HL-60/S4 (cell line): ENCODE results near the gene MEX3A.
"Not testable (repeated sequence)": the region's sequence is repeated elsewhere in the genome, so short reads cannot be mapped to it uniquely, and the experiment has no call there.

Experiments
- in situ Hi-C: fragments of 300-500 bp; cut with MboI; formaldehyde crosslinking; loops from 2 replicates; pipeline ENCODE4 v1.14.3; 2022; ENCODE audit warnings: low sequenced_read_pairs

The MEX3A gene

GRCh38 chr1:156063997-156064285 lies 18.3 kb downstream of the MEX3A start:
- in situ Hi-C loops: no loop called here

DNA sequence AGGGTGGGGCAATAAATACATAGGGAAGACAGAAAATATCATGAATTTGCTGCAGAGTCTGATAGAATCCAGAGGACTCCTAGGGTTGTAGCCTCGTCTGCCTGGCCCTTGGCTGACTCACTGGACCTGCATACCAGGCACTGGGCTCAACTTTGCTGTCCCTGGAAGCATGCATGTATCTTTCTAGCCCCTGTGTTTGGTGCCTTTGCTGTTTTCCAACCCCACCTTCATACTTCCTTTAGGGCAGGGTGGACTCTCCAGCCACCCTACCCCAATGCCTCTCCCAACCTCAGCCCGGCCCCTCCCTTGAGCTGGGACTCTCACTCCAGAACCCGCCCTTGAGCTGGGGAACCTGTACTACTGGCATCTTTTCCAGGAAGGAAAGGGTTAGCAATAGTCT lies 20.1 kb downstream of the MEX3A start:
- in situ Hi-C loops: no loop called here

DNA sequence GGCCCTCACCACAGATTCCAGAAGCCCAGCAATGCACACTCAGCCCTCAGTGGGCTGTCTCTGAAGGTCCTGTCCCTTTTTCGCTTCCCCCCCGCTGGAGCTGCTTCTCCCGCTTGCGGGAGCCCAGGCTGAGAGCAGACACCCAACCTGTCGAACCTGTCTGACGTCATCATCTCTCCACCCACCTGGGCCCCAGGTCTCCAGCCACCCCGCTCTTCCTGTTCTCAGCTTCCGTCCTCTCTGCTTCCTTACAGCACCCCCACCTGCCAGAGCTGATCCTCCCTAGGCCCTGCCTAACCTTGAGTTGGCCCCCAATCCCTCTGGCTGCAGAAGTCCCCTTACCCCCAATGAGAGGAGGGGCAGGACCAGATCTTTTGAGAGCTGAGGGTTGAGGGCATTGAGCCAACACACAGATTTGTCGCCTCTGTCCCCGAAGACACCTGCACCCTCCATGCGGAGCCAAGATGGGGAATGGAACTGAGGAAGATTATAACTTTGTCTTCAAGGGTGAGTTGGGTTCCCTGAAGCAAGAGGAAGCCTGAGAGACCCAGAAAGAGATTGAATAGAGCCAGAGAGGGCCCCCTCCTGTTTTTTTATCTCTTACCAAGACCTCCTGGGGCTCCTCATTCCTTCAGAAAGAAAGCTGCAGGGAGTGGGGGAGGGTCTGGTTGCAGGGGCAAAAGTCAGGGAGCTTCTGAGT lies 21.2 kb downstream of the MEX3A start, which contains the start of gene RAB25:
Gene RAB25, plus strand, starts transcription at position 224 of the 700 bp plus-strand sequence. Its CDS starts 241 bp downstream, at position 465.
- in situ Hi-C loops: no loop called here

- in situ Hi-C loops: no loop called here
Measured at GRCh38 chr1:156056326-156056849, 25.9 kb downstream of the MEX3A start.

GRCh38 chr1:156055281-156056048 lies 26.8 kb downstream of the MEX3A start:
- in situ Hi-C loops: no loop called here

GRCh38 chr1:156054500-156055280 lies 27.6 kb downstream of the MEX3A start, which contains the start of gene LAMTOR2:
Gene LAMTOR2, plus strand, starts transcription at chr1:156054782. Its CDS starts 108 bp downstream, at chr1:156054890.
- in situ Hi-C loops: no loop called here

- in situ Hi-C loops: no loop called here
Measured at GRCh38 chr1:156053768-156054499, 28.3 kb downstream of the MEX3A start, which contains the start of gene UBQLN4. Gene UBQLN4, minus strand, starts transcription at chr1:156053798. Its CDS starts 97 bp downstream, at chr1:156053701.

- in situ Hi-C loops: no loop called here
Measured at GRCh38 chr1:156052862-156053767, 29.1 kb downstream of the MEX3A start.

DNA sequence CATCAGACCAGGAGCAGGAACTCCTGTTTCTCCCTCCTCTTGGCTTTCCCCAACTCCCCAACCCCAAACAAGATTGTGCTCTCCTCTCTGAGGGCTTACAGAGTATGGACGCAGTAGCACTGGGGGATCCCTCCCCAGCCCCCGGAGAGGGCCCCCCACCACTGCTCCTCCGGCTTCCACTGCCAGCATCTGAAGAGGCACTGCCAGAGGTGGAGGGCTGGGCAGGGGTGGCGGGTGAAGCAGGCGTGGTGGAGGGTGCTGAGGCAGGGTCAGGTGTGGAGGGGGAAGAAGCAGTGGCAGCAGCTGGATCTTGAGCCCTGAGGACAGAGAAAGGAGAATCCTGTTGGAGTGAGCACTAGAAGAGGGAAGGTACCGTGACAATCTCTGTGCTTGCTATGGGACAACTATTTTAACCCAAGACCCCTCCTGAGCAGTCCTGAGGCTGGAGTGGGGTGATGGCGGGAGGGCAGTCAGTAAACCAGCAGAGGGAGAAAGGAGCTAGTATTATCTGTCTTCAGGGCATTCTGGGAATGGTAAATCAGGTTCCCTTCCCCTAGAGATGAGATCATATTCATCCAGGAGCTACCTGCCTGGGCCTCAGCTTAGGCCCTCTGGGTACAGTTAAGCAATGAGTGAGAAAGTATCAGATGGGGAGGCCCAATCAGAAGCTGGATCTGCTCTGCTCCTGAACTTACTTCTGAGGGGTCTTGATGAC lies 31.1 kb downstream of the MEX3A start:
- in situ Hi-C loops: no loop called here

GRCh38 chr1:156050376-156050775 lies 31.9 kb downstream of the MEX3A start:
- in situ Hi-C loops: no loop called here

DNA sequence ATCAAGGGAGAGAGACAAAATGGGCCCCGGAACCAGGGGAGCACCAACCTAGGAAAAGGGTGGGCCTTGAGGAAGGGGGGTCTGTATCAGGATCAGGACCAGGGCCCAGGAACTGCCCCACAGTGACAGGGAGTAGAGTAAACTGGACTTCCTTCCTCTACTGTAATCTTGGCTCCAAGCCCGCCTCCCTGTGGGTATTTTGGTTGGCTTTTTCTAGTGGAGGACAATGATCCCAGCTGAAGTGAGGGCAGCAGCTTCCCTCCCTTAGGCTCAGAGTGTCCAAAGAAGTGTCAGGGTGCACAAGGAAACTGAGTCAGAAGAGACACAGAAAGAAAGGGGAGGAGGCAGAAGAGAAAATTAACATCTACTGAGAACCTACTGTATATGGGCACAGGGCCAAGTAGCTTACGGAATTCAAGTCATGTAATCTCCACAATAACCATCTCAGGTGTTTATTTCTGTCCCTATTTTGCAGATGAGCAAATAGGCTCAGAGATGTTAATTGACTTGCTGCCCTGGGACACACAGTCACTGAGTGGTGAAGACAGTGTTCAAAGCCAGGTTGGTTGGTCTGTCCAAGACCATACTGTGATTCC lies 33.5 kb downstream of the MEX3A start:
- in situ Hi-C loops: no loop called here

DNA sequence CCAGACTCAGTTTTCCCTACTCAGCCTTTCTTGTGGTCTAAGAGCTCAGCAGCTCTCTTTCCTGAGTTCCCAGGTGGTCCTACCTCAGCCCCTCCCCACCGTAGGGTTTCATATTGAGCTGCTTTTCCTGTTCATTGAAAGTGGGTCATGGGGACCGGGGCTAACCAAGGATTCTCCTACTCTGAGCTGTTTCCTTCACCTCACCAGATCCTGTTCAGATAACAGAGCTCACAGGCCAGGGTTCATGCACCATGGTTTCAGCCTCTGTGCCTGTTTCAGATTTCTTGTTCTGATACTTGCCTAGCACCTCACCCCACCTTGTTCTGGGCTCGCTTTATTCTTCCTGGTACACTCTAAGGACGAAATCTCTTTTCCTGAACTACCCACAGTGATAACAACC lies 37.2 kb downstream of the MEX3A start:
- in situ Hi-C loops: no loop called here

DNA sequence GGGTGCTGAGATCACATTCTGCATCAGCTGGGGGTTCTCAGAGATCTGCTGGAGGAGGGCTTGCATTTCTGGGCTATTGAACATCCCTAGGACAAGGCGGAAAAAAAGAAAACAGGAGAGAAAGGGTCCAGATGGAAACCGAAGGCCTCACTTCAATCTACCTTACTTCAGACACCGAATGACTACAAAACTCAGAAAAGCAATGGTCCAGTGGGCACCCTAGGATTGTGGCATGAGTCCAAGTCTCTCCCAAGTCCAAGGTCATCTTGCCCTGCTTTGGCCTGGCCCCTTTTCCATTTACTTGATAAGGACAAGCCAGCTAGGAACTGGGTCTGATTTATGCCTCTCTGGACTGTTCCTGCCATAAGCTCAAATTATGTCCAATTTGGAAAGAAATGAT lies 39.4 kb downstream of the MEX3A start:
- in situ Hi-C loops: no loop called here

GRCh38 chr1:156034991-156035390 lies 47.3 kb downstream of the MEX3A start:
- in situ Hi-C loops: not testable (repeated sequence)

GRCh38 chr1:156033011-156033410 lies 49.3 kb downstream of the MEX3A start:
- in situ Hi-C loops: no loop called here

DNA sequence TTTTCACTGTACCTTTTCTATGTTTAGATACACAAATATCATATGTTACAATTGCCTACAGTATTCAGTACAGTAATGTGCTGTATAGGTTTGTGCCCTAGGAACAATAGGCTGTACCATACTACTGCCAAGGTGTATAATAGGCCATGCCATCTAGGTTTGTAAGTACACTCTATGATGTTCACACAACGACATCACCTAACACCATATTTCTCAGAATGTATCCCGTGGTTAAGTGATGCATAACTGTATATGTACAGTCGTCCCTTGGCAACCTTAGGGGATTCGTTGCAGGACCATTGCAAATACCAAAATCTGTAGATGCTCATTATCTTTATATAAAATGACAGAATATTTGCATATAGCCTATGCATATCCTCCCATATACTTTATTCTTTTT lies 55.7 kb downstream of the MEX3A start:
- in situ Hi-C loops: no loop called here

DNA sequence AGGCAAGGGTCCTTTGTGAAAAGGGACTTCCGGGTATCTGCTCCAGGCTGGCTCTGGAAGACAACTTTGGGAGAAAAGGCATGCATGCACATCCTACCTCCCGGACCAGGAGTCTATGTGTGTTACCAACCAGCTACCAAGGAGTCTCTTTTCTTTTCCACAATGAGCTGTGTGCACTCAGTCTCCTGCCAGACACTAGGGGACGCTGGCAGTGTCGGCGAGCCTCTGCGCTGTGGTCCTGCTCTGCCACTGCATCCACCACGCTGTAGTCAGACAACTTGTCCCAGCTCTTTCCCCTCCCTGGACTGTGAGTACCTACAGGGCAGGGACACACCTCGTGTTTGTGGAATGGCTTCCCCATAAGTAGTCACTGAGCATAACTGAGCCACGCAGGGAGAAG lies 56.4 kb downstream of the MEX3A start:
- in situ Hi-C loops: no loop called here

DNA sequence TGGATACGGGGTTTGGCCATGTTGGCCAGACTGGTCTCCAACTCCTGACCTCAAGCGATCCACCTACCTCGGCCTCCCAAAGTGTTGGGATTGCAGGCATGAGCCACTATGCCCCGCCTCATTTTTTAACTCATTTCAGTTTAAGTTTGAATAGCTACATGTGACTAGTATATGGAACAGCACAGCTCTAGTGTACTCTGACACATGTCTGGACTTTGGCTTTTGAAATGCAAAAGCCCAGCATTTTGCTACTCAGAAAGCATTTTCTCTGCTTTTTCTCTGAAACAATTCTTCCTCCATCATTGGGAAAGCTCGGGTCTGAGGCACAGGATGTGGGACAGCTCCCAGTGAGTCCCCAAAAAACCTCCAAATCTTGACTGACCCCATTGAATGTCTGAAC lies 57.5 kb downstream of the MEX3A start:
- in situ Hi-C loops: no loop called here
